Measurements from ENCODE around the gene SHANK2.

The SHANK2 gene

DNA sequence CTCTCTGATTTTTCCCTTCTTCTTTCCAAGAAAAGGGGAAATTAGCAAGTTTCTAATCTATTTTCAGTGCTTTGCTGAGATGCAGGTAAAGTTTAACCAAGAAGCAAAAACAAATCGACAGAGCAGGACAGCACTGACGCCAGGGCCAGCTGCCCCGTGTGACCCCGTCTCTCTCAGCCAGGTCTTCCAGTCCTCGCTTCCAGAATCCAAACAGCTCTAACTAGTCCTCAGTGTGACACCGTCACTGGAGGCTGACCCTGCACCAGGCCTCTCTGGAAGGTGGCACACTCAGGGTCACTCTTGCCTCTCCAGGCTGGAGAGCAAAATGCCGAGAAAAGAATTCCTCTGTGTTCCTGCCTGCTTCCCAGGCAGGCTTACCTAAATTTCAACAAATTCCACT, 44.8 kb downstream of the SHANK2 start:
- no peak overlapping the region for H3K4me3 ChIP-seq (ENCODE audit: control insufficient read depth, low read depth, low read length)
- TF ChIP-seq, protein P1, sequence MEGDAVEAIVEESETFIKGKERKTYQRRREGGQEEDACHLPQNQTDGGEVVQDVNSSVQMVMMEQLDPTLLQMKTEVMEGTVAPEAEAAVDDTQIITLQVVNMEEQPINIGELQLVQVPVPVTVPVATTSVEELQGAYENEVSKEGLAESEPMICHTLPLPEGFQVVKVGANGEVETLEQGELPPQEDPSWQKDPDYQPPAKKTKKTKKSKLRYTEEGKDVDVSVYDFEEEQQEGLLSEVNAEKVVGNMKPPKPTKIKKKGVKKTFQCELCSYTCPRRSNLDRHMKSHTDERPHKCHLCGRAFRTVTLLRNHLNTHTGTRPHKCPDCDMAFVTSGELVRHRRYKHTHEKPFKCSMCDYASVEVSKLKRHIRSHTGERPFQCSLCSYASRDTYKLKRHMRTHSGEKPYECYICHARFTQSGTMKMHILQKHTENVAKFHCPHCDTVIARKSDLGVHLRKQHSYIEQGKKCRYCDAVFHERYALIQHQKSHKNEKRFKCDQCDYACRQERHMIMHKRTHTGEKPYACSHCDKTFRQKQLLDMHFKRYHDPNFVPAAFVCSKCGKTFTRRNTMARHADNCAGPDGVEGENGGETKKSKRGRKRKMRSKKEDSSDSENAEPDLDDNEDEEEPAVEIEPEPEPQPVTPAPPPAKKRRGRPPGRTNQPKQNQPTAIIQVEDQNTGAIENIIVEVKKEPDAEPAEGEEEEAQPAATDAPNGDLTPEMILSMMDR (conservative IDR thresholded peaks at IDR 0.05; ENCODE audit: control insufficient read depth, insufficient read depth, low read depth, low read length): no peak
- no peak for DNase-seq (ENCODE audit: low read depth)

- no peak overlapping the region for H3K4me3 ChIP-seq (ENCODE audit: control insufficient read depth, low read depth, low read length)
- TF ChIP-seq, protein P1 (conservative IDR thresholded peaks at IDR 0.05; ENCODE audit: control insufficient read depth, insufficient read depth, low read depth, low read length): no peak
- peak; percentile 38 for DNase-seq (ENCODE audit: low read depth)
These were observed 46.2 kb downstream of the SHANK2 start for GRCh38 chr11:71206186-71206585.

DNA sequence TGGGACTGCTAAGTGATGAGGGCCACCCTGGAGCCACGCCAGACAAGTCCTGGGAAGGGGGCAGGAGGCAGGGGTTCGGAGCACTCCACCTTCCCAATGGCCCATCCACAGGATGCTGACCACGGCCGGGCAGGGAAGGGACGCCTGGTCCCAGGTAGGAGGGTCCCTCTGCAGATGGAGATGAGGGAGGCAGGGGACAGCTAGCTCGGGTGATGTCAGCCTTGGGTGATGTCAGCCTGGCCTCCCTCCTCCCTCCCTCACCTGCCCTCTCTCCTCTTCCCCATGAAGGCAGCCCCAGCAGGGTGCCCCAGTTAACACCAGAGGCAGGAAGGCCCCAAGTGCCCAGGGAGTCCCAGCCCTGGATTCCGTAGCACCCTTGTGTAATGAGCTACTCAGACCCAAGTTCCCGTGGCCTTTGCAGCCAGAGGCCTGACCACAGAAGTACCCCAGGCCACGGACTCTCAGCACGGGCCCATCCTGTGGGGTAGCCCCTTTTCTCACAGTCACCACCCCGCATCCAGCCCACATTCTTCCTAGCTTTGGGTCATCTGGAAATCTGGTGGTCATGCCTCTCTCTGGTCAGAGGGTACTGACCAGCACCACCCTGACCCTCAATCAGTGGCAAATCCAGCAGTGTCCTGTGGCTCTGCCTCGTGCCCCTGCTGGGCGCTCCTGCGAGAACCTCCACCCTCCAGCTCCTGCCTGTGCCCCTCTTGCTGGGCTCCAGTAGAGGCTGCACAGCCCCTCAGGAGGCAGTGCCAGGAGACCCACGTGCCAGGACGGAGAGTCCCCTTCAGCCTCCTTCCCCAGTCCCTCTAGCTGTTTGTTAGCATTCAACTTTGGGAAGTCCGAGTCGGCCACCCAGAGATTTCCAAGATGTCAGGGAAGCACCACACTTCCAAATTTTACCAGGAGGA, 47.4 kb downstream of the SHANK2 start:
- DNase-seq (ENCODE audit: low read depth): no peak
- TF ChIP-seq, protein P1 (conservative IDR thresholded peaks at IDR 0.05; ENCODE audit: control insufficient read depth, insufficient read depth, low read depth, low read length): no peak

DNA sequence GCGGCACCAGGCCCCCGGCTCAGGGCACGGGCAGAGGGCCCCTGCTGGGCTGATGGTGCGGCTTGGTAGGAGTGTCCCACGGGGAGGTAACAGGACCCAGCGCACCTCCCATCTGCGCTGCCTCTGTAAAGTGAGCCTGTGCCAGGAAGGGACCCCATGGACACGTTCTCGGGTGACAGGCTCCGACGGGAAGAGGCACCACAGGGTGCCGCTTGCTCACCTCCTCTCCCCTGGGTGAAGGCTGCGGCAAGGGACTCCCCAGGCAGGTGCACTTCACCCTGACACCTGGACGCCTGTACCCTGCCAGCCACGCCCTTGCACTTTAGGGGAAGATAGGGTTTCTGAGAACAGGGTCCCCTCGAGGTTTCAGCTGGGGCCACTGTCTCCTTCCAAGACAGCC, 48.1 kb downstream of the SHANK2 start:
- DNase-seq (ENCODE audit: low read depth): no peak
- TF ChIP-seq, protein P1 (conservative IDR thresholded peaks at IDR 0.05; ENCODE audit: control insufficient read depth, insufficient read depth, low read depth, low read length): no peak

More for the DNA sequence above, 47.4 kb downstream of the SHANK2 start:
- H3K4me3 ChIP-seq (ENCODE audit: control insufficient read depth, low read depth, low read length): no peak overlapping the region

GRCh38 chr11:71203681-71204080, 48.7 kb downstream of the SHANK2 start:
- TF ChIP-seq, protein P1 (conservative IDR thresholded peaks at IDR 0.05; ENCODE audit: control insufficient read depth, insufficient read depth, low read depth, low read length): no peak
- no peak for DNase-seq (ENCODE audit: low read depth)
- H3K4me3 ChIP-seq (ENCODE audit: control insufficient read depth, low read depth, low read length): no peak overlapping the region

More for the DNA sequence above, 48.1 kb downstream of the SHANK2 start:
- no peak overlapping the region for H3K4me3 ChIP-seq (ENCODE audit: control insufficient read depth, low read depth, low read length)

GRCh38 chr11:71202966-71203365, 49.4 kb downstream of the SHANK2 start:
- H3K4me3 ChIP-seq (ENCODE audit: control insufficient read depth, low read depth, low read length): no peak overlapping the region
- no peak for DNase-seq (ENCODE audit: low read depth)
- TF ChIP-seq, protein P1 (conservative IDR thresholded peaks at IDR 0.05; ENCODE audit: control insufficient read depth, insufficient read depth, low read depth, low read length): no peak
